CD4-positive, alpha-beta T cell treated with Interleukin-15 for 1 hour (primary cell): ENCODE data around the gene UNC5B.

Experiments
- DNase-seq: peaks from one replicate; pipeline ENCODE4 v3.0.0-alpha.2; 2020

The UNC5B gene

DNA sequence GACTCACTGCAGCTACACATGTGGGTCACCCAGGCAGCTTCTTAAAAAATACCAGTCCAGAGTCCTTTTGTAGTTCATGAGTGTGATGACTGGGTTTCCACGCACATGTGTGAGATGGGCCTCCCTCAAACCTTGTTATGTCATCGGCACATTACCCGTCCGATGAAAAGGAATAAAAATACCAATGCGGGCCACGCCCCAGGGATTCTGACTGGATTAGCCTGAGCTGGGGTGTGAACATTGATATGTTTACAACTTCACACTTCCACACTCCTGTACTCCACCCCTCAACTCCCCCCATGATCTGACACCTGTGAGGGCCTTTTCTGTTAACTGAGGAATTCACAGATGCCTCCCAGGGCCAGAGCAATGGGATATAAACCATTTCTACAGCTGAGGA is 112.9 kb downstream of the UNC5B start:
- no peak for DNase-seq

DNA sequence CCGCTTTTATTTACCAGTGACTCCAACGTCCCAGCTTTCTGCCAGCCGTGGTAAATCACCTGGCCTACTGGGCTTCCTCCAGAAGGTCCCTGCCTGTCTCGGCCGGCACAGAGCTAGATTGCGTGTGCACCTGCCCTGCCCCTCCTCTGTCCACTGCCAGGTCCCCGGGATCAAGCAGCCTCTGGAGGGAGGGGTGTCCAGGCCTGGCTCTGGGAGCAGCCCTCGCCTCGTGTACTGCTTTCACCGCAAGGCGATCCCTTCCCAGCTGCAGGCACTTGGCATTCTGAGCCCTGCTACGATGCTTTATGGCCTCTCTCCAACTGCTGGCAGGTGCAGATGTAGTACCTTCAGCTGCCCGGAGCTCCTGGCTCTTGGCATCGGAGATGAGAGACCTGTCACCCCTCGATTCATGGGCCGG is 114.1 kb downstream of the UNC5B start:
- no peak for DNase-seq

DNA sequence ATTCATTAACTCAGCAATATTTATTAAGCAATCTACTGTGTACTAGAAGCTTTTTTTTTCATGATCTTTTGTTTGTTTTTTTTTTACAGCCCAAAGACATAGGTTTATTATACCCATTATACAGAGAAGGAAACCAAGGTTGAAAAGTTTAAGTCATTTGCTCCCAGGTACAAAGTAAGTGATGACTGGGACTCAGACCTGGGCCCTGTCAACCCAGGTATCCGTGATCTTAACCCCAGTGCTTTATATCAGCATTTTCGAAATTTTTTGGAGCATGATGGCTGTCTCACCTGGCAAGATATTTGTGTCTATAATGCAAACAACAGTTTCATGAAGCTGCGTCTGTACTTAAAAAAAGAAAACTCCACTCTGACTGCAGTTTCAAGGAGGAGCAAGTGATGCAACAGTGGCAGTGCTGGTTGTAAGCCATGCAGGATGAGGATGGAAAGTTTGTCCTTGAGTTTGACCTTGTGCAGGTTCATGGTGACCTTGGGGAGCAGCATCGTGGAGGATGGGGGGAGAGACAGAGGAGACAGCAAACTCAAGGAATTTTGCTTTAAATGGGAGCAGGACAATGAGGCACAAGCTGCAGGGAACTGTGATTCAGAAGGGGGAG is 118.5 kb downstream of the UNC5B start:
- no peak for DNase-seq

DNA sequence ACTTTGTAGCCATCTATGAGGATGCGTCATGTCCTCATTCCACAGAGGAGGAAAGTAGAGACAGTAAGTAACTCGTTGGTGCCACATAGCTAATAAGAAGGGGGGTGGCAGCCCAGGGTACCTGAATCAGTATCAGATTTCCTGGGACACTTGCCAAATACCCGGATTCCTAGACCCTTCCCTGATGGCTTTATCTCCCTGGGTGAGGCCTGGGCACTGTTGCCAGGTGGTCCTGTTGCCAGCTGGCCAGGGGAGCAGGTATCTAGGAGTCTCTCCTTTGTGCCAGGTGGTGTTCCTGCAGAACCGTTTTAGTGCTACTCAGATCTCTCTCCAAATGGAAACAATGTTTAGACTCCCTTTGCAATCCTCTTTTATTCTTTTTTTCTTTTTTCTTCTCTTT is 119.4 kb downstream of the UNC5B start:
- no peak for DNase-seq

DNA sequence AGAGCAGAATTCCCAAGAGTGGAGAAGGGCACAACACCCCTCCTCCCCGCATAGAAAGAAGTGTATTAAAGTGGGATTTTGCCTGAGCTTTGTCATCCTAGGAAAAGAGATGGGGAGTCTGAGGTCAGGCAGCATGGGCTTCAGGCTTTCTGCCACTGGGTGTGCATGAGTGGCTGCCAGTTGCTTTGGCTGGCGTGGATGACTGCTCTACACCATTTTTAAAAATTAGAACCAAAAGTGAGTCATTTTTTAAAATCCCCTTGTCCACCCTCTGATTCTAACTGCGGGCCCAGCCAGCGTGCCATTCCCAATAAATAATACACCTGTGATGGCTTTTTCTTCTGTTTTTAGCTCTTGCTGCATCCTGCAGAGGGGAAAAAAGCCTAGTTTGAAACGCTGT is 120.1 kb downstream of the UNC5B start:
- no peak for DNase-seq

DNA sequence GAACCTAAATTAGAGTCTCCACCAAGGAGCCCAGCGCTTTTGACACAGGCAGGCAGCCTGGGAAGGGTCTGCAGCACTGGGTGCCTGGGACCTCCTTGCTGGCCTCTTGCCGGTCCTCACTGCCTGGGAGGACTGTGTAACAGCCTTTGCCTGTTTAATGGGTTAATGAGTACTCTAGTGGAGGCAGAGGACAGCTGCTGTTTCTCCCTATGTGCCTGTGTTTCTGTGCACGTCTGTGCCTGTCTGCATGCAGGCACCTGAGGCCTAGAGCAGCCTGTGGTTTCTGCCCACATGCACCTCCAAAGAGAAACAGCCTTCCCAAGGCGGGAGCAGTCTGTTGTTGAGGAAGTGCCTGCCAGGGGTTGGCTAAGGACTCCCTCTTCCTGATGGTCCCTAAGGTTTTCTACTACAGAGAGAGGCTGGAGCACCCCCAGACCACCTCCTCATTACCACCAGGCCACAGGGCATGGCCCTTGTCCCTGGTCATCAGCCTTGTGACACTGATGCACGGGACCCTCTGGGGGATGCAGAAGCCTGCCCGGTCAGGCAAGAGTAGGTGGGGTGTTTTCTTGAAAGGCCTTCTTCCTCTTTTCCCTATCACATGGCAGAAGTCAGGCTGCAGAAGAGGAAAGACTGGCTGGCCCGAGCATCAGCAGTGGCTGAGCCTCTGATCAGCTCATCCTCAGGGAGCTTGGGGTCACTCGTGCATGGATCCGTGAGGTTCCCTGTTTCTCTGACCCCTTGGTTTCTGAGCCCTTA is 120.9 kb downstream of the UNC5B start:
- no peak for DNase-seq

DNA sequence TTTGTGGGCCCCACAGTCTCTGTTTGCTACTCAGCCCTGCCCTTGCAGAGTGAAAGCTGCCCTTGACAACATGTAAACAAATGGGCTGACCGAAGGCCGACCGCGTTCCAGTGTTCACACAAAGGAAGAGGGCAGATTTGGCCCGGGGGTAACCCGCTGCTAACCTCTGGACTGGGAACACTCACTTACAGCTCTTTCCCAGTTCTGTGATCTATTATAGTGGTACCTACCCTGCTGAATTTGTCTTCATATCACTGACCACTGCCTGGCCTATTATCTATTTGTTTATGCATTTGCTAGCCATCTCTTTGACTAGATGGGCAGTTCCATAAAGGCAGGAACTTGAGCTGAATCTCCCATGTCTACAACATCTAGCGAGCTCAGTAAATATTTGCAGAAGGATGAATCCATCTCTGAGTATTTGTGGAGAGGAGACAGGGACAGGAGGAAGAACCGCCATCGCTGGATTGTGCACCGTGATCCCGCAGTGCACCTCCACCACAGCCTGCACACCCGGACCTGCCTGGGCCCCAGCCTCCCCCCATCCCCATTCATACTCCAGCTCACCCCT is 121.9 kb downstream of the UNC5B start:
- DNase-seq = no peak

DNA sequence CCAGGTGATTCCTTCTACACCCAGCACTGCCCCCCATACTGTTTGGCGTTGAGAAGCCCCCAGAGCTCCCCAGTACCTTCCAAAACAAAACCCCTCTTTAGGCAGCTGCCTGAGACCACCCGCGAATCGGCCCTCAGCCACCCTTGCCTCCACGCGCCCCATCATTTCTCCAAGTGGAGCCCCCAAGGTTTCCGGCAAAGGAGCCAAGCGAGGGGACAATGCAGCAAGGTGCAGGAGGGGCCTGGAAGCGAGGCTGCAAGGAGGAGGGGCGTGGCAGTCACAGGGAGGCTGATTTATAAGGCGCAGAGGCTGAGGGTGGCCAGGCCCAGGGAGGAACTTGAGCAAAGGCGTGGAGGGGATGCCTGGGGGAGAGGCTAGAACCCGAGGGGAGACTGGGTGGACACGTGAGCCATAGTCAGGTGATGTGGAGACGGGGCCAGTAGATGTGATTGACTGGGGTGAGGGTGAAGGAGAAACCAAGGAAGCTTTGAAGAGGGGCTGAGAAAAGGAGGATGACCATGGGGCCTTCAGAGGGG is 122.9 kb downstream of the UNC5B start:
- DNase-seq = no peak

DNA sequence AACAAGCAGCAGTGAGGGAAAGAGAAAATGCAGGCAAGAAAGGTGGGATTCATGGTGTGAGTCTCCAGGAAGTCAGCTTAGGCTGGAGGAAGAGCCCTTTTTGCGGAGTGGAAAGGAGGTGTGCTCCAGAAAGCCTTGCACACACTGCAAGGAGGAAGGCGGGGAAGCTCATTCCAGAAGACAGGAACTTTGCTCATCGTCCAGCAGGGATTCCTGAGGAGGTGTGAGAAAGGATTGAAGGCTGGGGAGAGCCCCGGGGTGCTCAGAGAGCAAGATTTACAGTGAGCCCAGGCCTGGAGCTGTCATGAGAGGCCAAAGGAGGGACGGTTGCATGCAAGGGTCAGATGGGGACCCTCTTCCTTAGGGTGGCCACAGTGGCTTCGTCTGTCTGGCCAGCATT is 124.3 kb downstream of the UNC5B start:
- DNase-seq = no peak

DNA sequence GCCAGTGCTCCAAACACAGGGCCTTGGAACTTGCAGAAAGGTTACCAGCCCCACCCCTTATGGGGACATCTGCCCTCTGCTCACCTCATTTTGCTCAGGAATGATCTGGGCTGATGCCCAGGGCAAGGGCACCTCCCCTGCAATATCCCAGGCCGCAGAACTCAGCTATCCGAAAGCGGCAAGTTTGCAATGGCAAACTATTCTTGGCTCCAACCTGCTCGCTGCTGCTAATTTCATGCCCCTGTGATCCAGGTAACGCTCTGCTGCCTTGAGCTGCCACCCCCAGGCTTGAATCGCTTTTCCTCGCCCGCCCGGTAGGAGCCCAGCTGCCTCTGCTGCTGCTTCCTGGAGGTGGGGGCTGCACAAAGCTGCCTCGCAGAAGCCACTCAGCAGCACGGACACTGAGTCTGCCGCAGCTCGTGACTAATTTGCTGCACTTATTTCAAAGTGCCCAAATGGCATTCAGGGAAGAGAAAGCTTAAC is 124.9 kb downstream of the UNC5B start:
- no peak for DNase-seq

DNA sequence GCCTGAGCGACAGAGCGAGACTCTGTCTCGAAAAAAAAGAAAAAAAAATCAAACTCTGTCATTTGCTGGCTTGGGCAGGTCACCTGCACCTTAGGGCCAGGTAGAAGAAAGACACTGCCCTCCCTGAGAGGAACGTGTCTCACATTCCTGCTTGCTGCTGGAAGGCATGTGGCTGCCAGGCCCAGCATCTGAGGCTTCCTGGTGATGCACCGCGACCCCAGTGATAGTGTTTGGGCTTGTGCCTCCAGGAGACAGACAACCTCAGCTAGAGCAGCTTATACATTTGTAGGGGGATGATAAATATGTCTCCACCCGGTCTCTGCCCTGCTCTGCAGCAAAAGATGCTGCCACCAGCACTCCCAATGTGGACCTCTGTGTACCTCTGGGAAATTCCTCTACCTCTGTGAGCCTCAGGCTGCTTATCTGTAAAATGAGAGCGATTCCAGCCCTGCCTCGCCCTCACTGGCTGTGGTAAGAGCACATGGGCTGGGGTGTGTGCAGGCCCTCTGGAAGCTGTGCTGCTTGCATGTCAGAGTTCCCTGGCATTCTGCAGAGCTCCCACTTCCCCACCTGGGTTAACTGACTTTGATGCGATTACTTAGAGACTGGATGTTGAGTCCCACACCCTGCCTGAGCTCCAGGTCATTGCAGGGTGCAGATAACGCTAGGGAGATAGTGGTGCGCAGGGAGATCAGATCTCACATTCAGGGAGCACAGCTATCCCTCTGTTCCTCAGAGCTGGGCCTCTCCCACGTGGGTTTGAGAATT is 126.5 kb downstream of the UNC5B start:
- DNase-seq = no peak

DNA sequence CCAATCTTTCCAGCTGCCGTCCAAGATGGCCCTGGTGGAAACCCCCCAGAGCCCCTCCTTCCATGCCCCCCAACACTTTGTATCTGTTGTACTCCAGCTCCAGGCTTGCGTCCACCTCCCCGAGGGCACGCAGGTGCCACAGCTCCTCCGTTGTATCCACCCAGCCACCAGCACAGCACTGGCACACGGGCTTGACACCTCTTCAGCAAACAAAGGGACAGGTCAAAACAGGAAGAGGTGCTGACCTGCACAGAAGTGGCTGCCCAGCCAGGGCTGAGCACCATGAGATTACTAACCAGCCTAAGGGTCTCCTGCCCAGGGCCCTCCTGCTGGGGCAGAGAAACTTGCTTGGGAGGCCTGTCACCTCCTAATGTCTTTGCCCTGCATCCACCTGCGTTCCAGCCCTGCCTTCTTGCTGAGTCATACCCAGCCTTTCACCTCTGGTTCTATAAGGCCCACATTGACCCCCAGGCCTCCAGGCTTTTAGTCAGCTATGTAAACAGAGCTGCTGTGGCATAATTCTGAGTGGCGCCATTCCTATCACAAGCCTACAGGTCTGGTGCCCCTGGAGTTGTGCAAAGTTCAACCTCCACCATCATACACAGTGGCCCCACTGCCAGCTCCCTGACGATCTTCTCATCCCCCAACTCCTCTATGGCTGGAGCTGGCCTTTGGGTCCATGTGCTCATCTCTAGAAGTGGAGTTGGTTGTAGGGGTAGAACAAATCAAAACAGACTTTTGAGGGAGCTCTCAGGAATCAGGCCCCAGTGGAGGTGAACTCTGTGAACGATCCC is 127.6 kb downstream of the UNC5B start:
- DNase-seq = no peak

DNA sequence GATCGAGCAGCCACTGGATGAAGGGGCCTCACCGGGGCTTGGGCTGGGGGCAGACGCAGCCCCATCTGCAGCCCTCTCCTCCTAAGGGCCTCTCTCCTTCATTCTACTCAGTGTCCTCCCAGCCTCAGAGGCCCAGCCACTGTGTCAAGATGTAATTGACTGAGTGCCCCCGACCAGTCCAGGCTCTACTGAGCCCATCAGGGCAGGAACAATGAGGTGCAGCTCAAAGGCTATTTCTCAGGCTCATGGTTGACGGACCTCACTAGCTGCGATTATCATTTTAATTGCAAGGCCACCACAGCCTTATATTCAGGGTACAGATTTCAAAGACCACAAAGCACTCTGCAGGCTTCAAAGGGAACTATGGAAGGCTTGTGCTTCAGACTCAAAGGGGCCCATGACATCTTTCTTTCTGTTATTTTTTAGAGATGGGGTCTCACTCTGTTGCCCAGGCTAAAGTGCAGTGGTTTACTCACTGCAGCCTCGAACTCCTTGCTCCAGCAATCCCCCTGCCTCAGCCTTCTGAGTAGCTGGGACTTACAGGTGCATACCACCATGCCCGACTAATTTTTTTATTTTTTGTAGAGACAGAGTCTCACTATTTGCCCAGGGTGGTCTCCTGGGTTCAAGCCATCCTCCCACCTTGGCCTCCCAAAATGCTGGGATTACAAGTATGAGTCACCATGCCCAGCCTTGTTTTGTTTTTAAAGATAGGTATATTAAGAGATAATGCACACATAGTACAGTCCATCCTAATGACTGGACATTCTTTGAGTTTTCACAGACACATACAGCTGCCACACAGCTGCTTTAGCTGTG is 130.4 kb downstream of the UNC5B start:
- DNase-seq = no peak

DNA sequence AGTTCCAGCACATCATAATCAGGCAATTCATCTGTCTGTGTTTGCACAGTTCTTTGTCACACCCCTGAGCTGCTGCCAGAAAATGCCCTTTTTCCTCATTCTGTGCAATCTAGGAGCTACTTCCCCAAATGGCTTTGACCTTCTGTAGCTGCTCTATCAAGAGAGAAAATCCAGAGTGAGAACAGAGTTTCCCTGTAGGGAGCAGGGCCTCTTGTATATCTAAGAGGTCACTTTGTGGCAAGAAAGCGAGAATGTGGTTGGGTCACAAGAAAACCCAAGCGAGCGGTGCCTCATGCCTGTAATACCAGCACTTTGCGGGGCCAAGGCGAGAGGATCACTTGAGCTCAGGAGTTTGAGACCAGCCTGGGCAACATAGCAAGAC is 131.0 kb downstream of the UNC5B start:
- no peak for DNase-seq

DNA sequence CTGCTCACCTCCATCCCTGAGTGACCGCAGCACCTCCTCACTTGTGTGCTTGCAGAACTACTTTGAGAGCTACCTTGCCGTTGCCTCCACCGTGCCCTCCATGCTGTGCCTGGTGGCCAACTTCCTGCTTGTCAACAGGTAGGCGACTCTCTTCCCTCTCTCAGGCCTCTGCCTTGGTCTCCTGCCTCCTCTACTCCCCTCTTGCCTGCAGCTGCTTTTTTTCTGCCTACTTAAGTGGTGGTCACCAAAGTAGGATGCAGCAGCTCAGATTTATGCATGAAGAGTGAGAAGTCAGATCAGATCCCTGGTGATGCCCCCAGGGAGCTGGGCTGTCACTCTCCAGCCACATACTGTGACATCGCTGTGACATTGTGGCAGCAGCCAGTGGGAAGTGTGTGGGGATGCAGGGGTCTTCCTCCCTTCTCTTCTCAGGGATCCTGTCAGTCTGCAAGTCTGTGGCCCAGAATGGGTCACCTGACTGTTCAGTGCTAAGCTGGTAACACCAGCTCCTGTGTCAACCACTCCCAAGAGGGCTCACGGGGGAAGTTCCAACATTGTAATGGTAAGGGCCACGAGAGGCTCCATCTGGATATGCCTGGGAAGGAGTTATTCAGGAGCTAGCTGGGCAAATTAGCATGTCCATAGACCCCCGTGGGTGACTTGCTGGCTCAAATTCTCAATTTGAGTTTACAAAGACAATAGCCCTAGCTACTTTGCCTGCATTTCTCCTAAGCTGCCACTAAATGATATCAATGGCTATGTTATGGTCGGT is 132.0 kb downstream of the UNC5B start:
- DNase-seq = no peak

DNA sequence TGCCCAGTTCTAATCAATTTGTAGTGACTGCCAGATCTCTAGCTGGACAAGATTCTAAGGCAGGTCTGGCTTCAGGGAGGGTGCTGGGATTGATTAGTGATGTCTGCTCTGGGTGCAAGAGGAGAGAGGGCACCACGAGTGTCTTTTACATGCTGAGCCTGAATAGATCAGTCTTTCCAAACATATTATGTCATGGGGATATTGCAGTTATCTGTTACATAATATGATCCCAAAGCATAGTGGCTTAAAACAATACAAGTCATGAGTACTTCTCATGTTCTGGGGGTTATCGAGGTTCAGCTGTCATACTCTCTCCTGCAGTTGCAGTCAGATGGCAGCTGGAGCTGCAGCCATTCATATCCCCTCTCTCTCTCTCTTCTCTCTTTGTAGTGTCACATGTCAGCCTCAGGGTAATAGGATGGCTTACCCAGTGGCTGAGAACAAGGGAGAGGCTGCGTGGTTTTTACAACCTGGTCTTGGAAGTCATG is 132.7 kb downstream of the UNC5B start:
- no peak for DNase-seq

DNA sequence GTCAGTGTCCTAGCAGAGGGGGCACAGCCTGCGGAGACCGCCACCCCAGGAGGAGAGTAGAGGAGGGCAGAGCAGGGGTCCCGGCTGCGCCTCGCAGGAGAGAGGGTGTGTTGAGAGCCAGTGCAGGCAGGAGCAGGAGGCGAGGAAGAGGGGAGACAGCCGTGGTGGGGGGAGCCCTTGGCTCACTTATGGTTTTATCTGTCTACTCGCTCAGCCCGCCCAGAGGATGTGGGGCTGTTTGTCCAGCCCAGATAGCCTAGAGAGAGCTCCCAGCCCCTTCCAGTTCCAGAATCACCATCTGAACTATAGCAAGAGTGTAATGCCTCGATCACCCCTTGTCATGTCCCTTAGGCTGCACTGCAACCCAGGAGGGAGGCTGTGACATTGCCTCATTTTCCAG is 133.3 kb downstream of the UNC5B start:
- no peak for DNase-seq

DNA sequence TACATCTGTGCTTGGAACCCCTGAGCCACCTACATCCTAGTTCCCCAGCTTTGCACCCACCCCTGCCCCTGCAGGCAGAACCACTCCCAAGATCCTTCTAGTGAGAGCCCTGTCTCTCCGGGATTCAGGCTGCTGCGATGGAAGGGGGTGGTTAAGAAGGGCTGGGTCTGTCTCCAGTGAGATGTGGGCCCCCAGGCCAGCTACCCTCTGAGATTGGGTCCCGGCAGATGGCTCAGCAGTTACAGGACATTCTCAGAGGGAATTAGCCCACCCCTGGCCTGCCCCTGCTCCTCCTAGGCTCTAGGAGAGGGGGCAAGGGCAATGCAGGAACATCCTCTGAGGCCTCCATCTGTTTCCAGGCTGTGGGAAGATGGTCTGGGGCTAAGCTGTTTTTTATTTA is 134.4 kb downstream of the UNC5B start:
- DNase-seq = no peak

DNA sequence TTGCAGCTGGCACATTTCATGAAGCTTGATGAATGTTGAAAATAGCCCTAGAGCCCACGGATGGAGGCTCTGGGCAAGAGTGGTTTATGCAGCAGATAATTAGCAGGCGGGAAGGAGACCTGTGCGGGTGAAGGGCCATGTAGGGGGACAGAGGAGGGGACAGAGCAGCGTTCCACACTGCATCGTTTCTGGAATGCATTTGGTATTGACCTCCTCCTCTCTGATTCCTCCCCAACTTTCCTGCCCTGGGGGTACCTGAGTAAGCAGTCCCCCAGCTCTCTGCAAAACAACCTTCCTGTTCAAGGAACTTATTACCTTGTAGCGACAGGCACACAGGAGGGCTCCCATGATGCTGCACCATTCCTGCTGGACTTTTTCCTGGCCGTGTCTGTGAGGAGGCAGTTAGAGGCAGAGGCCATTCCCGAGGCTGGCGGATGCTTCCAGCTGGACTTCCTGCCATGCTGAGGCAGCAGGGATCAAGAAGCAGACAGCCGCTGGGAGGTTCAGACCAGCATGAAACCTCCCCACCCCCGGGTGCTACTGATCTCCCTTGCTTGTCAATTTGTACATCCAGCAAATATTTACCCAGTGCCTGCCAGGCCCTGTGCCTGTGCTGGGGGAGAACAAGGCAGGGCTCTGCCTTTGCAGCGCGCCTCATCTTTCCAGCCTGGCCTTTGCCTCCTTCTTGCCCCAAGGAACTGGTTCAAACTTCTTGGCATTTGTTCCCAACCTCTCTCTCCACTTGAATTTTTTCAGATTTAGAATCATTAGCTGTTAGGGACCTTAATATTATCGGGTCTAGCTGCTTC is 135.4 kb downstream of the UNC5B start:
- DNase-seq = no peak

DNA sequence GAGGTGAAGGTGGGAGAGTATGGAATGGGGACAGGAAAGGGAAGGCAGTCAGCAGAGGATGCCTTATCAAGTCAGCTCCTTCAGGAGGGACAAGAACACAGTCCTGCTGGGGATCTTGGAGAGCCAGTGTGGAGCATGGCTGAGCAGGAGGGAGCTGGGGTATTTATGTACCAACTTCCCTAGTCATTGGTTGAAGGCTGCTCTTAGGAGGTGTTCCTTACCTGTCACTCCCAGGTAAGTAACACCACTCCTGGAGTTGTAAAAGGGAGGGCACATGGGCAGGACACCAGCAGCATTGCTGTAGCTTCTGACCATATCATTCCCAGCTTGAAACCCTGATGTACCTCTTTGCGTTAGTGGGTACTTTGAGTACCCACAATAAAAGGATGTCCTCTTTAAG is 136.5 kb downstream of the UNC5B start:
- DNase-seq = no peak
